Kidney (tissue), 14 donors: Measurements from ENCODE around the gene CCN6. TPM values are rescaled to one million over a fixed set of nuclear protein-coding genes. Genes with fewer than 3 reads are reported as not detected.

Experiments
- DNase-seq, 5 donors: peaks; one replicate each; pipeline ENCODE4 v3.0.0-alpha.2; 2013 to 2020
- FAIRE-seq: peaks from 2 replicates; lab custom pipeline; 2012; peaks lifted over from hg19 to GRCh38; lab: Jason Lieb, UNC
- H3K27ac ChIP-seq, 2 donors: one replicate each; pipeline ENCODE4 v1.7.0; 2013; ENCODE audit warnings: low read depth in 2 of 2, low read length in 2 of 2, inconsistent platforms in 1 of 2
- H3K27me3 ChIP-seq: one replicate; pipeline ENCODE4 v1.7.1; 2013; ENCODE audit warnings: low read length, inconsistent platforms; ENCODE audit not compliant: control insufficient read depth, insufficient read depth
- H3K36me3 ChIP-seq, 3 donors: one replicate each; pipeline versions ENCODE4 v1.7.0 to v1.7.1; 2013; ENCODE audit warnings: low read length in 3 of 3, control low read depth in 1 of 3, inconsistent platforms in 1 of 3; ENCODE audit not compliant: insufficient read depth in 3 of 3, control insufficient read depth in 2 of 3
- H3K4me1 ChIP-seq, 3 donors: one replicate each; pipeline versions ENCODE4 v1.7.0 to v1.7.1; 2013; ENCODE audit warnings: low read length in 3 of 3, inconsistent platforms in 1 of 3, low read depth in 1 of 3; ENCODE audit not compliant: control insufficient read depth in 2 of 3, insufficient read depth in 2 of 3
- H3K4me3 ChIP-seq, 3 donors: one replicate each; pipeline versions ENCODE4 v1.7.0 to v1.8.1; 2013; ENCODE audit warnings: low read length in 3 of 3, control low read depth in 1 of 3, inconsistent platforms in 1 of 3
- H3K9ac ChIP-seq, 3 donors: one replicate each; pipeline versions ENCODE4 v1.7.0 to v1.7.1; 2013; ENCODE audit warnings: low read length in 3 of 3, control low read depth in 1 of 3, inconsistent platforms in 1 of 3
- H3K9me3 ChIP-seq, 3 donors: one replicate each; pipeline versions ENCODE4 v1.7.0 to v1.7.1; 2013; ENCODE audit warnings: low read length in 3 of 3, control low read depth in 1 of 3, inconsistent platforms in 1 of 3; ENCODE audit not compliant: control insufficient read depth in 2 of 3, insufficient read depth in 1 of 3
- CTCF ChIP-seq: IDR thresholded peaks from 3 replicates; pipeline ENCODE4 v1.5.1; 2012; ENCODE audit warnings: mild to moderate bottlenecking, moderate library complexity, borderline replicate concordance; ENCODE audit not compliant: insufficient read depth; ENCODE audit errors: extremely low read depth
- intact Hi-C: fragments of 100-400 bp; cut with DNase I; formaldehyde crosslinking; loops from one replicate; pipeline ENCODE4 v1.11.1; 2022
- polyA plus RNA-seq: library from polyadenylated mRNA; stranded (reverse); fragments of 350-450 nt; fragmentation: Illumina TruSeq; extraction: RNeasy Lipid Tissue Mini Kit (QIAGEN cat#74804); gene quantifications from one replicate; pipeline ENCODE4 v1.2.3, GENCODE V29; 2014; ENCODE audit warnings: low read depth, low replicate concordance; ENCODE audit not compliant: insufficient read depth
- total RNA-seq: library from RNA; stranded (reverse); fragmentation: NEBNext Ultra II Directional; extraction: Animal tissue kit (Norgen Biotek cat#: 25700); gene quantifications from one replicate; pipeline ENCODE4 v1.2.1, GENCODE V29; 2021
- donor health status: control.
- donor health status: control.
- donor health status: control.
- donor health status: control.
- donor health status: control.
- donor health status: DM: yes; HTN: yes; CAD: no.
- donor health status: Normal renal cell carcinoma (clear cell type).

CCN6 gene
- total and polyA plus RNA-seq, 2 donors from 2014 or later, result 6.7 to 8.4 TPM

GRCh38 chr6:112062966-112063365, 9.1 kb downstream of the CCN6 start:
- Histone ChIP-seq H3K36me3 (no peaks in the 10 kb centered on the region), H3K9me3 (no peaks in the 10 kb centered on the region), H3K9ac (no peak overlapping the region), H3K27ac (no peak overlapping the region), H3K27me3 (no peaks in the 10 kb centered on the region), H3K4me3 (no peak overlapping the region), H3K4me1 (no peaks in the 10 kb centered on the region)
- DNase-seq, result no peak
- intact Hi-C loops, result no loop called here
- TF ChIP-seq CTCF, result no peak
- FAIRE-seq, result no peak

- no peak overlapping the region for H3K9ac ChIP-seq
- H3K27ac ChIP-seq, result no peak overlapping the region
- FAIRE-seq (no peak), DNase-seq (no peak)
- no peak overlapping the region for H3K4me3 ChIP-seq
- intact Hi-C loops, result no loop called here
- H3K27me3 ChIP-seq, result no peaks in the 10 kb centered on the region
- H3K4me1 ChIP-seq, result no peaks in the 10 kb centered on the region
- no peak for TF ChIP-seq CTCF
- no peaks in the 10 kb centered on the region for H3K9me3 ChIP-seq
- H3K36me3 ChIP-seq, result no peaks in the 10 kb centered on the region
Observed at GRCh38 chr6:112065426-112065986, 11.6 kb downstream of the CCN6 start.

GRCh38 chr6:112066606-112067005, 12.7 kb downstream of the CCN6 start:
- H3K27ac ChIP-seq, result no peak overlapping the region
- no peaks in the 10 kb centered on the region for H3K9me3 ChIP-seq
- H3K4me1 ChIP-seq, result no peaks in the 10 kb centered on the region
- H3K27me3 ChIP-seq, result no peaks in the 10 kb centered on the region
- no peak for TF ChIP-seq CTCF
- H3K9ac ChIP-seq, result no peak overlapping the region
- H3K4me3 ChIP-seq, result no peak overlapping the region
- peaks cover 0 to 3% (median under 1%) of the 10 kb centered on the region in 3 donors for H3K36me3 ChIP-seq
- FAIRE-seq, result no peak
- intact Hi-C loops, result no loop called here
- no peak for DNase-seq

GRCh38 chr6:112081569-112081968, 27.7 kb downstream of the CCN6 start:
- TF ChIP-seq CTCF, result no peak
- Histone ChIP-seq H3K4me3 (no peak overlapping the region), H3K9me3 (no peaks in the 10 kb centered on the region), H3K27ac (no peak overlapping the region), H3K9ac (no peak overlapping the region), H3K4me1 (peaks cover 0 to 5% (median 0%) of the 10 kb centered on the region in 3 donors), H3K36me3 (peaks cover 0 to 28% (median 3%) of the 10 kb centered on the region in 3 donors), H3K27me3 (no peaks in the 10 kb centered on the region)
- FAIRE-seq, result no peak
- intact Hi-C loops, result no loop called here
- DNase-seq, result no peak
